ENCODE results near the gene FAM204A. TPM values are rescaled to one million over a fixed set of nuclear protein-coding genes. Genes with fewer than 3 reads are reported as not detected.

The FAM204A gene
- polyA plus RNA-seq, 1 experiment: 42.8 TPM

DNA sequence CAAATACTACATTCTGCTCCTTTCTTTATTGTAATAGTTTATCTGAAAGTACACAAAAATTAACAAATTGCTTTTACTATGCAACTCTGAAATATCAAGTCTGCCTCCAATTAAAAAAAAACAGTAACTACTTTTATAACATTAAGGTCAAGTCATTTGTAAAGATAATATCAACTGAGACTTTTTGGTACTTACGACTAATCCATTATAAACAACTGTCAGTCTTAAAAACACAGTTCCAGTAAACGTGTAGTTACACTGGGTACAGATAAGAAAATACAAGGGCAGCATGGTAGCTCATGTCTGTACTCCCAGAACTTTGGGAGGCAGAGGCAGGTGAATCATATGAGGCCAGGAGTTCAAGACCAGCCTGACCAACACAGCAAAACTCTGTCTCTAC, 32.2 kb downstream of the FAM204A start:
- H3K27me3 ChIP-seq (ENCODE audit: control insufficient read depth, insufficient read depth, low read length): no peaks in the 10 kb centered on the region
- no peak for DNase-seq (ENCODE audit: low read depth, low spot score)
- ChIA-PET POLR2A (interaction anchor here (0.7 kb wide), 1 partner anchor 1003 kb away, joined by 3 read pairs; no protein-coding TSS in a partner anchor), CTCF (interaction anchor here (0.6 to 0.8 kb wide), 2 partner anchors 9 to 150 kb away, joined by 4 to 8 read pairs; no protein-coding TSS in a partner anchor)
- TF ChIP-seq, protein P1, sequence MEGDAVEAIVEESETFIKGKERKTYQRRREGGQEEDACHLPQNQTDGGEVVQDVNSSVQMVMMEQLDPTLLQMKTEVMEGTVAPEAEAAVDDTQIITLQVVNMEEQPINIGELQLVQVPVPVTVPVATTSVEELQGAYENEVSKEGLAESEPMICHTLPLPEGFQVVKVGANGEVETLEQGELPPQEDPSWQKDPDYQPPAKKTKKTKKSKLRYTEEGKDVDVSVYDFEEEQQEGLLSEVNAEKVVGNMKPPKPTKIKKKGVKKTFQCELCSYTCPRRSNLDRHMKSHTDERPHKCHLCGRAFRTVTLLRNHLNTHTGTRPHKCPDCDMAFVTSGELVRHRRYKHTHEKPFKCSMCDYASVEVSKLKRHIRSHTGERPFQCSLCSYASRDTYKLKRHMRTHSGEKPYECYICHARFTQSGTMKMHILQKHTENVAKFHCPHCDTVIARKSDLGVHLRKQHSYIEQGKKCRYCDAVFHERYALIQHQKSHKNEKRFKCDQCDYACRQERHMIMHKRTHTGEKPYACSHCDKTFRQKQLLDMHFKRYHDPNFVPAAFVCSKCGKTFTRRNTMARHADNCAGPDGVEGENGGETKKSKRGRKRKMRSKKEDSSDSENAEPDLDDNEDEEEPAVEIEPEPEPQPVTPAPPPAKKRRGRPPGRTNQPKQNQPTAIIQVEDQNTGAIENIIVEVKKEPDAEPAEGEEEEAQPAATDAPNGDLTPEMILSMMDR (IDR thresholded peaks at IDR 0.05; ENCODE audit: low read depth, low read length): no peak
- no peak overlapping the region for H3K4me3 ChIP-seq (ENCODE audit: low read depth, low read length)
- H3K27ac ChIP-seq (ENCODE audit: low read depth, low read length): no peak overlapping the region
- H3K9me3 ChIP-seq (ENCODE audit: control insufficient read depth, insufficient read depth, low read length): no peaks in the 10 kb centered on the region

DNA sequence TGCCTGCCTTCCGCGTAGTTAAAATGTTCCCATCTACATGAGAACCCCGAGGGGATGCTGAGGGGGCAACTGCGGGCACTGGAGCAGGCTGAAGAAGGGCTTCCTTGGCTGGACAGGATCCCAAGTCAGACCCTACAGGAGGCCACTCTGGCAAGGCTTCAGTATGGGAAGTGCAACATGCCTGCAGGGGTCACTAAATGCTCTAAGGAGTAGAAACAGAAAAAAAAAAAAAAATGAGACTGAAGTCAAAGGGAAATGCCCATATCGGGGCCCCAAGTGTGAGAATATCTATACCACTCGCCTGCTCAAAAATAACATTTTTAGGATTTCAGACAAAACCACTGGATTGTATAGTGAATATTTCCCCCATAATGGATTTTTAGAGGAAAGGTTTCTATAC, 33.5 kb downstream of the FAM204A start:
- H3K9me3 ChIP-seq (ENCODE audit: control insufficient read depth, insufficient read depth, low read length): no peaks in the 10 kb centered on the region
- H3K27me3 ChIP-seq (ENCODE audit: control insufficient read depth, insufficient read depth, low read length): no peaks in the 10 kb centered on the region
- H3K27ac ChIP-seq (ENCODE audit: low read depth, low read length): no peak overlapping the region
- no peak for DNase-seq (ENCODE audit: low read depth, low spot score)
- ChIA-PET POLR2A (no interaction called here), CTCF (no interaction called here)
- H3K4me3 ChIP-seq (ENCODE audit: low read depth, low read length): no peak overlapping the region
- TF ChIP-seq, protein P1 (IDR thresholded peaks at IDR 0.05; ENCODE audit: low read depth, low read length): no peak

DNA sequence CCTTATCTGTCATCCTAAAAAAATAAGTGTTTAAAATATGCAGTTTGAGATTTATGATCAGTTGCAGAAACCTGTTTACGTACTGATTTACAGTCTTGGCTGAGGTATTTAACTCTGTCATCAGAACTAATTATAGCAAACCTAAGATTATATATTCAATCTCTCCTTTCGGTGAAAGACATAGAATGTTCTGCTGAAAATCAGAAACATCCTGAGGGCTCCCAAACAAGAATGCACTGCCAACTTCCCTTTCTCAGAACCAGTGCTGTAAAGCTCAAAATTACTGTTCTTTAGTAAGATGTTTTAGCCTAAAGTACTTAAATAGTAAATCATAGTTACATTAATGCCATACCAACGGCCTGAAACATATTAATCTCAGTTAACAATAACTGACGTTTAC, 34.3 kb downstream of the FAM204A start:
- Histone ChIP-seq H3K9me3 (ENCODE audit: control insufficient read depth, insufficient read depth, low read length) (no peaks in the 10 kb centered on the region), H3K27ac (ENCODE audit: low read depth, low read length) (no peak overlapping the region), H3K27me3 (ENCODE audit: control insufficient read depth, insufficient read depth, low read length) (no peaks in the 10 kb centered on the region), H3K4me3 (ENCODE audit: low read depth, low read length) (no peak overlapping the region)
- TF ChIP-seq, protein P1 (IDR thresholded peaks at IDR 0.05; ENCODE audit: low read depth, low read length): no peak
- ChIA-PET POLR2A (no interaction called here), CTCF (interaction anchor here (1.1 to 1.5 kb wide), 2 partner anchors 49 to 811 kb away, joined by 4 read pairs; no protein-coding TSS in a partner anchor)
- DNase-seq (ENCODE audit: low read depth, low spot score): no peak

DNA sequence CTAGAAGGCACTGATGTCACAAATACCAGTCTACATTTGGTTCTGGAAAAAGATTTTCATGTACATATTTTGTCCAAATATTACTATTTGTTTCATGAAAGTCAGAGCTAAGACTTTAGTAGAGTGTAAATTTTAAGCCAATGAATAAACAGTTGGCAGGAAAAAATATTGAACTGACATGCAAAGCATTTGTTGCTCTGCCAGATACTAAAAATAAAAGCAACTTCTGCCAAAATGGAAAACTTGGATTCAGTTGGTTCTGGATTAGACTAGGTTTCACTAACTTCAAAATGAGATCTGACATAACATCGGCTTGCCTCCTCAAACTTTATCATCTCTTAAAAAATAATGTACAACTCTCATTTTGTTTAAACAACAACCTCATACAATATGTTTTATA, 34.9 kb downstream of the FAM204A start:
- Histone ChIP-seq H3K4me3 (ENCODE audit: low read depth, low read length) (no peak overlapping the region), H3K9me3 (ENCODE audit: control insufficient read depth, insufficient read depth, low read length) (no peaks in the 10 kb centered on the region), H3K27ac (ENCODE audit: low read depth, low read length) (no peak overlapping the region), H3K27me3 (ENCODE audit: control insufficient read depth, insufficient read depth, low read length) (no peaks in the 10 kb centered on the region)
- POLR2A ChIA-PET: no interaction called here
- no peak for DNase-seq (ENCODE audit: low read depth, low spot score)
- TF ChIP-seq, protein P1 (IDR thresholded peaks at IDR 0.05; ENCODE audit: low read depth, low read length): no peak
- CTCF ChIA-PET: interaction anchor here (1.1 to 1.5 kb wide), 2 partner anchors 48 to 811 kb away, joined by 4 read pairs; no protein-coding TSS in a partner anchor

DNA sequence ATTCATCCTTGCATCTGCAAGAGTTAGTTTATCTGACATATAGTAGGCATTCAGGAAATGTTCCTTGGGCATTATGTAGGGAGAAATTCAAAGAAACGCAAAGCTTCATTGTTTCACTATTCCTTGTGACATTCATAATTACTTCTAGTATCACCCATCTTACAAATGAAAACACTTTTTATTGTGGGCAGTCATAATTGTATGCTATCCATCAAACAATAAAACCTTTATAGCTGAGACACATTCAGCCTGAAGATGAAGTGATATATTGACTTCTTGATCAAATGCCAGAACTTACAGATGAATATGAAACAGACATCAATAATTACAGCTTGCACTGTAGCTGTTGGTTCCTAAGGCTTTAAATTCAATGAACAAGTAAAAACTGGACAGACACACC, 36.4 kb downstream of the FAM204A start:
- ChIA-PET POLR2A (no interaction called here), CTCF (no interaction called here)
- H3K4me3 ChIP-seq (ENCODE audit: low read depth, low read length): no peak overlapping the region
- H3K27me3 ChIP-seq (ENCODE audit: control insufficient read depth, insufficient read depth, low read length): no peaks in the 10 kb centered on the region
- TF ChIP-seq, protein P1 (IDR thresholded peaks at IDR 0.05; ENCODE audit: low read depth, low read length): no peak
- DNase-seq (ENCODE audit: low read depth, low spot score): no peak
- no peaks in the 10 kb centered on the region for H3K9me3 ChIP-seq (ENCODE audit: control insufficient read depth, insufficient read depth, low read length)
- no peak overlapping the region for H3K27ac ChIP-seq (ENCODE audit: low read depth, low read length)

All from AG04450 (cell line).